Measurements from ENCODE around the gene RBL1. TPM values are rescaled to one million over a fixed set of nuclear protein-coding genes. Genes with fewer than 3 reads are reported as not detected.
"Not testable (repeated sequence)": the region's sequence is repeated elsewhere in the genome, so short reads cannot be mapped to it uniquely, and the experiment has no call there.

RBL1 gene
- total and polyA plus RNA-seq, 9 donors: 3.0 to 11.1 (median 7.5) TPM

DNA sequence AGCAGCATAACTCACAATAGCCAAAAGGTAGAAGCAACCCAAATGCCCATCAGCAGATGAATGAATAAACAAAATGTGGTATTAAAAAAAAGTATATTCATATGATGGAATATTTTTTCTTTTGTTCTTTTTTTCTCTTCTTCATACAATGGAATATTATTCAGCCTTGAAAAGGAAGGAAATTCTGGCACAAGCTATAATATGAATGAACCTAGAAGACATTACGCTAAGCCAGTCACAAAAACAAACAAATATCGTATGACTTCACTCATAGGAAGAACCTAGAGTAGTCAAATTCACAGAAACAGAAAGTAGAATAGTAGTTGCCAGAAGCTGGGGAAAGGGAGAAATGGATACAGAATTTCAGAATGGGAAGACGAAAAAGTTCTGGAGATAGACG, 63.7 kb downstream of the RBL1 start:
- WGBS, 3 donors: 95 to 98% (median 96%) methylated on average over 4 of the region's 4 CpGs

DNA sequence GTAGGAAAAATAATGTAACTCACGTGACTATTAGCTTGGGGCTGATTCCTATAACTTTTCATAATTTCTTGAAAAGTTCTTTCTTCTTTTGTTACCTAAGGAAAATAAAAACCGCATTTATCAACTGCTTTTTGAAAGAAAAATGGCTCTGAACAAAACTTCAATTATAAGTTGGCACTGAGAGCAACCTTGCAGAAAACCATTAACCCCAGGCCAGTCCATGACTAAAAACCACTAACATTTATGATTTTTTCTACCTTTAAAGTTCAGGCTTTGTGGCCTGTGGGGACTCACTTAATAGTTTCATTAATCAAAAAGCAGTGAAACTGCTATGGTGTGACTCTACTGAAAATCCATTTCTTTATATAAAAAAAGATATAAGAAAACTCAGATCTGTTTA, 75.2 kb downstream of the RBL1 start:
- no peaks in the 10 kb centered on the region for H3K27me3 ChIP-seq
- 91 to 96% (median 93%) methylated on average over 2 of the region's 2 CpGs for WGBS, 3 donors

More for the DNA sequence above, 63.7 kb downstream of the RBL1 start:
- Histone ChIP-seq H3K4me3 (no peak overlapping the region), H3K4me1 (ENCODE audit: insufficient read depth) (no peaks in the 10 kb centered on the region), H3K9me3 (no peaks in the 10 kb centered on the region), H3K36me3 (no peaks in the 10 kb centered on the region), H3K27me3 (no peaks in the 10 kb centered on the region), H3K27ac (no peak overlapping the region)
- TF ChIP-seq POLR2A (IDR thresholded peaks at IDR 0.05): no peak
- DNase-seq: no peak
- intact Hi-C loops (cut with DNase I): no loop called here

GRCh38 chr20:37012631-37013030, 83.2 kb downstream of the RBL1 start:
- H3K27me3 ChIP-seq; DNase-seq; intact Hi-C loops (cut with DNase I); H3K9me3 ChIP-seq; H3K36me3 ChIP-seq; H3K27ac ChIP-seq; H3K4me3 ChIP-seq; H3K4me1 ChIP-seq (ENCODE audit: insufficient read depth): not testable (repeated sequence)
- 95 to 96% (median 96%) methylated on average over 3 to 25 of the region's 28 CpGs for WGBS, 3 donors

More for the DNA sequence above, 75.2 kb downstream of the RBL1 start:
- no peaks in the 10 kb centered on the region for H3K36me3 ChIP-seq
- intact Hi-C loops (cut with DNase I): no loop called here
- H3K4me3 ChIP-seq: no peak overlapping the region
- no peak overlapping the region for H3K27ac ChIP-seq
- DNase-seq: no peak
- H3K4me1 ChIP-seq (ENCODE audit: insufficient read depth): no peaks in the 10 kb centered on the region
- TF ChIP-seq EP300 (IDR thresholded peaks at IDR 0.05) (no peak), POLR2A (IDR thresholded peaks at IDR 0.05) (no peak), CTCF (IDR thresholded peaks at IDR 0.05) (no peak)
- no peaks in the 10 kb centered on the region for H3K9me3 ChIP-seq

DNA sequence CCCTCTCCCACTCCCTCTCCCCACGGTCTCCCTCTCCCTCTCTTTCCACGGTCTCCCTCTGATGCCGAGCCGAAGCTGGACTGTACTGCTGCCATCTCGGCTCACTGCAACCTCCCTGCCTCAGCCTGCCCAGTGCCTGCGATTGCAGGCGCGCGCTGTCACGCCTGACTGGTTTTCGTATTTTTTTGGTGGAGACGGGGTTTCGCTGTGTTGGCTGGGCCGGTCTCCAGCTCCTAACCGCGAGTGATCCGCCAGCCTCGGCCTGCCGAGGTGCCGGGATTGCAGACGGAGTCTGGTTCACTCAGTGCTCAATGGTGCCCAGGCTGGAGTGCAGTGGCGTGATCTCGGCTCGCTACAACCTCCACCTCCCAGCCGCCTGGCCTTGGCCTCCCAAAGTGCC, 83.9 kb downstream of the RBL1 start:
- intact Hi-C loops (cut with DNase I); H3K4me3 ChIP-seq; H3K36me3 ChIP-seq; H3K4me1 ChIP-seq (ENCODE audit: insufficient read depth); H3K27me3 ChIP-seq; H3K9me3 ChIP-seq; DNase-seq; H3K27ac ChIP-seq: not testable (repeated sequence)
- 90 to 94% (median 92%) methylated on average over 24 to 25 of the region's 25 CpGs for WGBS, 3 donors

GRCh38 chr20:37011147-37011546, 84.7 kb downstream of the RBL1 start:
- no peak for TF ChIP-seq CTCF (IDR thresholded peaks at IDR 0.05)
- TF ChIP-seq EP300 (IDR thresholded peaks at IDR 0.05): no peak
- no peak for TF ChIP-seq POLR2A (IDR thresholded peaks at IDR 0.05)

DNA sequence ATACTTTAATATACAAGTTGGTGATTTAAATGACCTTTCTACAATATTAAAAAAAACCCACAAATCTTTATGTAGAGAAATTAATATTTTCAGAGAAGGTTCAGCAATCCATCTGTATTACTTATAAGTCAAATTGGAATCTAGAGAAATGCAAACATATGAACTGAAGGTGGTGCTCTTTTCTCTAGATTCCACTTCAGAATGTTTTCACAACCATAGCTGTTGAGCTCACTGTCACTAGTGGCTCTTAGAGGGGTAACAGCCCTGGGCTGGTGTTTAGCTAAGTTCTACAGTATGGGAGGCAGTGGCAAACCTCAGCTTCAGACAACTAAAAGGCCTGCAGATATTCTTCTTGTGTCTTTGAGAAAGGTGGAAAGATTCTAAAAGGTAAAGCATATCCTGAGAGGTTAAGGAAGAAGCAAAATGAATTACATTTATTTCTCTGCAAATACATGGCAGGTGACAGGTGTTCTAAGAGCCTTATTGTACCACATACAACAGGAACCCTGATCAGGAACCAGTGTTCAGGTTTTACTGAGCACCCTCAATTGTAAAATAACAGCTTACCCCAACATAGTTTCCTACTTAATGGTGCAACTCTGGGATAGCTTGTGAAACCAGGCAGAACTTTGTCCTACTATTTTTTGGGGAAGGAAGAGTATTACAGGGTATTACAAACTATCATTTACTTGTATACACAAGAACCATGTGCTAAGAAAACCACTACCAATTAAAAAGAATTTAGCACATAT, 87.7 kb downstream of the RBL1 start:
- Histone ChIP-seq H3K4me3 (no peak overlapping the region), H3K27ac (no peak overlapping the region), H3K36me3 (no peaks in the 10 kb centered on the region), H3K27me3 (no peaks in the 10 kb centered on the region), H3K9me3 (no peaks in the 10 kb centered on the region), H3K4me1 (ENCODE audit: insufficient read depth) (no peaks in the 10 kb centered on the region)
- intact Hi-C loops (cut with DNase I): no loop called here
- no peak for DNase-seq
- TF ChIP-seq CTCF (IDR thresholded peaks at IDR 0.05) (no peak), EP300 (IDR thresholded peaks at IDR 0.05) (no peak), POLR2A (IDR thresholded peaks at IDR 0.05) (no peak)

More at GRCh38 chr20:37011147-37011546, 84.7 kb downstream of the RBL1 start:
- H3K4me1 ChIP-seq (ENCODE audit: insufficient read depth): no peaks in the 10 kb centered on the region
- H3K4me3 ChIP-seq: no peak overlapping the region
- H3K9me3 ChIP-seq: no peaks in the 10 kb centered on the region
- no peak overlapping the region for H3K27ac ChIP-seq
- DNase-seq: no peak
- H3K27me3 ChIP-seq: no peaks in the 10 kb centered on the region
- intact Hi-C loops (cut with DNase I): no loop called here
- no peaks in the 10 kb centered on the region for H3K36me3 ChIP-seq

- intact Hi-C loops (cut with DNase I); H3K9me3 ChIP-seq; H3K4me3 ChIP-seq; DNase-seq; H3K27me3 ChIP-seq; H3K27ac ChIP-seq; H3K4me1 ChIP-seq (ENCODE audit: insufficient read depth); H3K36me3 ChIP-seq: not testable (repeated sequence)
- 89 to 93% (median 92%) methylated on average over 11 of the region's 11 CpGs for WGBS, 3 donors
These were observed 90.5 kb downstream of the RBL1 start for GRCh38 chr20:37005062-37005942.

DNA sequence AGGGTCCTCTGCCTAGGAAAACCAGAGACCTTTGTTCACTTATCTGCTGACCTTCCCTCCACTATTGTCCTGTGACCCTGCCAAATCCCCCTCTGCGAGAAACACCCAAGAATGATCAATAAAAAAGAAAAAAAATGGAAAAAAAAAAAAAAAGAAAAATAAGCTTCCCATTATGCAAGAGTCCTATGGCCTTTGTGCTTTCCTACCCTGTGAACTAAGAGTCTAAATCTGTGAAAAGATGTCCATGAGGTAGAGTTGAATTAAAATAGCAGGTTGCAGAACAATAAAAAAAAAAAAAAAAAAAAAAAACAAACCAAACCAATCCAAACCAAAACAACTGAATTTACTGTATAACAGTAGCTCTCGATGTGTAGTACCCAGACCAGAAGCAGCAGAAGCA, 94.2 kb downstream of the RBL1 start:
- 90 to 96% (median 95%) methylated on average over 2 of the region's 2 CpGs for WGBS, 3 donors

More for the DNA sequence above, 94.2 kb downstream of the RBL1 start:
- H3K27me3 ChIP-seq; H3K4me1 ChIP-seq (ENCODE audit: insufficient read depth); DNase-seq; H3K9me3 ChIP-seq; H3K36me3 ChIP-seq; intact Hi-C loops (cut with DNase I); H3K27ac ChIP-seq; H3K4me3 ChIP-seq: not testable (repeated sequence)

Data from ovary (tissue), 9 donors.